ENCODE measurements around the gene FRS2.

GRCh38 chr12:69476276-69477017, 6.3 kb downstream of the FRS2 start:
- no peak for TF ChIP-seq CTCF (IDR thresholded peaks at IDR 0.05; ENCODE audit: low read length)
- TF ChIP-seq EZH2 (optimal IDR thresholded peaks at IDR 0.05; ENCODE audit: low read depth, low read length): no peak

Measured in MM.1S (cell line).